ENCODE results near the gene MLF1.

- TF ChIP-seq POLR2A (IDR thresholded peaks at IDR 0.05) = no peak
- no peak for TF ChIP-seq CTCF (IDR thresholded peaks at IDR 0.05)
Measured at GRCh38 chr3:158574646-158575045, 3.7 kb downstream of the MLF1 start.

Measured in tibial nerve (tissue), 3 donors.